NCI-H1694 treated with DMSO at 0.1 percent for 48 hours (cell line): ENCODE measurements around the gene SERGEF.

Experiments used
- DNase-seq: peaks from one replicate; lab custom pipeline; 2025; lab: John Stamatoyannopoulos, UW

Gene SERGEF

GRCh38 chr11:17951685-17952388 lies 61.0 kb downstream of the SERGEF start:
- DNase-seq, result no peak

- DNase-seq, result no peak
Measured at GRCh38 chr11:17950644-17951043, 62.2 kb downstream of the SERGEF start.

GRCh38 chr11:17948296-17948695 lies 64.6 kb downstream of the SERGEF start:
- DNase-seq, result no peak

- DNase-seq, result peak; percentile 8
Measured at GRCh38 chr11:17939542-17939941, 73.3 kb downstream of the SERGEF start.

DNA sequence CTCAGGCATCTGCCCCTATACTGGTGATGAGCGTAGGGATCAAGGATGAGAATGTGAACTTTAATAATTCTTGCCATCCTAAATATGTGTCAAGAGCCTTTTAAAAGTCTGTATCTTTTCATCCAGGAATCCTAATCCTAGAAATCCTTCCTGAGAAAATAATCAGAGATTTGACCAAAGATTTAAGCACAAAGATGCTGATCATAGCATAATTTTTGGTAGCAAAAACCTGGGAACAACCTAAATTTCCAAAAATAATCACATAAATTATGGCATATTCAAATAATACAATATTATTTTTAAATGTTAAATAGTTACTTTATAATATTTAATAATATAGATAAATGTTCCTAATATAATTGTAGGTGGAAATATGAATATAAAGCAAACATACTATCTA lies 76.1 kb downstream of the SERGEF start:
- DNase-seq, result no peak

DNA sequence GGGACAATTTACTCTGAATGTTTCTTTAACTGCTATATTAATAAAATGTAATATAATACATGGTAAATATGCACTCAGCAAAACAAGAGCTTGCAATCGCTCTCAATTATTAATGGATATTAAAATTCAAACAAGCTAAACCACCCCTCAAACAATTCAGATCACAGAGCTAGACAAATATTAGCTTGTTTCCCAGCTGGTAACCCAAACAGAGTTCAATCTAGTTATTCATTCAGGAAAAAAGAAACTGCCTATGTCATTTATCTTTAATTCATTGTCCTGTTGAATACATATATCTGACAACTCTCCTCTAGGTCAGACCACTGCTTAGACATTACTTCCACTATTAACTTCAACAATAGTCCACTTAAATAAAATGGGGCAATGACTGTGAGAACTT lies 78.7 kb downstream of the SERGEF start:
- no peak for DNase-seq

DNA sequence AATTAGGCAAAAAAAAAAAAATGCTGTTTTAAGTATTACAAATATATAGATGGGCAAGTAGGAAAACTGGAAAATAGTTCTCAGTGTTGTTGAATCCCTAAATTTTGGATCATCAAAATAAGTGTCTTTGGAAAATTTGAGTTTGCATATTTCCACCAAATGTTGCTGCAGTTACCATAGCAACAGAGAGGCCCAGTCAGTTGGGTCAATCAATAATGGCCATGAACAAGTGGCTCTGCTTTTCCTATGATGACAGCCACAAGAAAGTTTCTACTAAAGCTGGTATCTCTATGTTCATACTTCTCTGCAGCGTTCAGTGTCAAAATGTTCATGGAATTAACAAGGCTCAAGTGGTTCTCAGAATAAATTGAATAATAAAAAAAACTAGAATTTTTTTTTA lies 79.1 kb downstream of the SERGEF start:
- no peak for DNase-seq

GRCh38 chr11:17932472-17932871 lies 80.4 kb downstream of the SERGEF start:
- DNase-seq, result no peak

- no peak for DNase-seq
Measured at GRCh38 chr11:17931595-17931994, 81.3 kb downstream of the SERGEF start.

DNA sequence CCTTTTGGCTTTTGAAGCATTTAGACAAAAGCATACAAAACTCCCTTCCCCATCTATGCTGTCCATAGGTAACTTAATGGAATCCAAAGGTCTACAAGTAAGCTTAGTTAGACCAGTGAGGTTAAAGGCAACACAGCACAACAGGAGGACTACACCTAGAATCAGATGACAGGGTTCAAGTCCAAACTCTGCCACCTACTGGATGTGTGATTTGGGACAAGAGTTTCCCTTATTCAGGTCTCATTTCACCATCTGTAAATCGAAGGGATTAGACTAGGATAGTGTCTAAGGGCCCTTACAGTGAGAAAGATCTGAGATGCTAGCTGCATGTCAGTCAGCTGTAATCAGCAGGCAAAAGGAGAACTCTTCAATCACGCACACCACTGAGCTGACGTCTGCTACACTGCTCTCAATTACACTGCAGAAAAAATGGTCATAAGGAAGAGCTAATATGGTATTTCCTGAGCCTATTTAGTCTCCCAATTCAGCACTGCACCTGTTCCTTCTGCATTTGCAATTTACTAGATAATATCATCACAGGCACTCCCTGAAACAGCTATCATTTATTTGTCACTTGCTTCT lies 82.2 kb downstream of the SERGEF start:
- DNase-seq, result no peak

- no peak for DNase-seq
Measured at GRCh38 chr11:17929171-17929570, 83.7 kb downstream of the SERGEF start.

- DNase-seq, result no peak
Measured at GRCh38 chr11:17927681-17928343, 85.0 kb downstream of the SERGEF start.

DNA sequence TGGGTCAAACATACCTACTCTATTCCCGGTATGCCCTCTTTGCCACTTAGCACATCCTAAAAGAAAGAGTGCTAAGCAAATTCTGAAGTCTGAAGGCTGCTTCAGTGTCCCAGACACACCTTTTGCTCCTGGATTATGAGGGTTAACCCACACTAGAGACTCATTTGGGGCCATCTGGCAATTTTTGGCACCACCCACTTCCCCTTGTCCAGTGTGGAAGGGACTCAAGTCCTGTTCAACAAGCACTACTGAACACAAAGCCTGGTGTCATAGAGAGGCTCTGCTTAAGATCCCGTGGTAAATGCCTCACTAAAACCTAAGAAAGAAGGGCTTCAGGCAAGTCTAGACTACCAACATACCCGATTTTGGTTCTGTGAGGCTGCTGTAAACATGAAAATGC lies 85.8 kb downstream of the SERGEF start:
- no peak for DNase-seq

- DNase-seq, result no peak
Measured at GRCh38 chr11:17924713-17925112, 88.1 kb downstream of the SERGEF start.

DNA sequence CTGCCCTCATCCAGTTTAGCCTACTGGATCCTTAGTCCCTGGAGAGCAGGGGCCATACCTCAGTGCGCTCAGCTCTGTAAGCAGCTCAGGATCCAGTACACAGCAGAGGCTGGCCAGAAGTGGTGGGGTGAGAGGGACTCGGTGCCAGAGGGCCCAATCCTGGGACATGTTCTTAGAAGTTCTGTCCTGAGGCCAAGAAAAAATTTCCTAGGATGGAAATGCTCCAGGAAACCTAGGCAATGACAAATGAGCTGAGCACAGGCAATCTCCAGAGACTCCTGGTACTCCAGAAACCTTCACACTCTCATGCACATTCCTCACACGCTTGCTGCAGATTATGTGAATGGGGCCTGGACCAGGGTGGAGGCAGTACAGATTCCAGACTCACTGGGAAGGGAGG lies 89.6 kb downstream of the SERGEF start:
- no peak for DNase-seq

DNA sequence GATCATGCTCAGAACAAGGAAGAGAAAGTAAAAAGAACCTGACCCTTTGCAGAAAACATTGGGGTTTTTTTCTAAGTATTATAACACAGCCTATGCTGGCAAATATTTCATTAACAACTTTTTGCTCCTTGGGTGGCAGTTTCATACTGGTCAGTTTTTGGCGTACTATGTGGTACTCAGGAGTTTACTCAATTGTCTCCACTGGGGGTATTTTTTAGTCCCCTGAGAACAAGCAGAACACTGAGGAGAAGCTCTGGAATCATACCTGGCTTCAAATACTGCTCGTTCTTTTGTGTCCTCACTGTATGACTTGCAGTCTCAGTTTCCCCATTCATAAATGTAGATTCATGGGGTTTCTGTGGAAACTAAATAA lies 90.4 kb downstream of the SERGEF start:
- DNase-seq, result no peak

DNA sequence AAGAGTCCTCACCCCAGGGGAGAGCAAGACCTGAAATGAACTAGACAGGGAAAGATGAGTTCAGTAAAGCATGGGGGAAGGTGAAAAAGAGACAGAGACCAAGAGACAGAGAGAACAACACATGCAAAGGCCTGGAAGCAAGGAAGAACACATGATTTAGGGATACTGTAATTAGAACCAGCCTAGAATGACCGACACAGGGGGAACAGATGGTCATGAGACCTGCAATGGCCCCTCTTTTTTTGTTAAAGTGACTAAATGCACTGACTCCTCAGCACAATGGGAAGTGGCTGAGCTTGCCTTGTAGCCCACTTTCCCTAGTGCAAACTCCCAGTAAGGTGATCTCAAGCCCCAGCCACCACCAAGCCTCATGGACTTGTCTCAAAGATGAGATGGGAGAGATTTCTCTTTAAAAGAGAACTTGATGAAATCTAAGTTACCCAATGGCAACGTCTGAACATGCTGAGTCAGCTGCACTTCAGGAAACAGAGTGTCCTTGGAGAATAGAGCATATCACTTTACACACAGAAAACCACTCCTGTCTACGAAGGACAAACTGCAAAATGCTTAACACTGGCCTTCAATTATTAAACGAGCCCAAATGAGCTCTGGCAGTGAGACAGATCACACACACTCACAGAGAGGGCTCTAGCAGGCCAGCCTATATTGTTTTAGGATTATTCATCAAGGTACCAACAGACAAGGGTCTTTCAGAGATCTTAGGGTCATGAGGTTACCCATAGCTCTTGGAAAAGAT lies 91.0 kb downstream of the SERGEF start:
- no peak for DNase-seq

GRCh38 chr11:17918049-17918605 lies 94.7 kb downstream of the SERGEF start:
- DNase-seq, result no peak

GRCh38 chr11:17917556-17917955 lies 95.3 kb downstream of the SERGEF start:
- no peak for DNase-seq

DNA sequence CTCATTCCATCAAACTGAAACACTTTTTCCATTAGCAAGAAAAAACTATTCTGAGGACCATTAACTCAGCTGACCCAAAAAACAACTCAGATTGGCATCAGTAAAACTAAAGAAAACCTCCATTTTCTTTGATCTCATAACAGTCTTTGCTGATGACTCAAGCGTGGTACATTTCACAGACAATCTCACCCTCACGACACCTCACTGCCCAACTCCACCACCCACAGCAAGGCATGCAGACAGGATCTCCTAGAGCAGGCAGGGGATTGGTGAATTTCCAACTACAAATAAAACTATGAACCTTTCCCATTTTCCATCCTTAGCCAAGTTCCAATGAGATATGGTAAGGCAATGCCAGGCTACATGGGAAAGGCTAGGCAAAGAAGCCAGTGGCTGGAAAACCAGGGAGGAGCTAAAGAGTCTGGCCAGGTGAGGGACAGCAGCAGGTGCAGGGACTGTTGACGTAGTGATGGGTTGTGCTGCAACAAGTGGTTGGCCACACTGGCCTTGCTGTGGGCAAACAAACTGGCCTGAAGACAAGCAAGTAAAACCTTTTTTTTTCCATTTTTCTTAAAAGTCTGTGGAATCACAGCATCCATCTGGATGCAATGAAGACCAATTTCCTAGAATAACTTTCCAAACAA lies 97.2 kb downstream of the SERGEF start:
- no peak for DNase-seq

DNA sequence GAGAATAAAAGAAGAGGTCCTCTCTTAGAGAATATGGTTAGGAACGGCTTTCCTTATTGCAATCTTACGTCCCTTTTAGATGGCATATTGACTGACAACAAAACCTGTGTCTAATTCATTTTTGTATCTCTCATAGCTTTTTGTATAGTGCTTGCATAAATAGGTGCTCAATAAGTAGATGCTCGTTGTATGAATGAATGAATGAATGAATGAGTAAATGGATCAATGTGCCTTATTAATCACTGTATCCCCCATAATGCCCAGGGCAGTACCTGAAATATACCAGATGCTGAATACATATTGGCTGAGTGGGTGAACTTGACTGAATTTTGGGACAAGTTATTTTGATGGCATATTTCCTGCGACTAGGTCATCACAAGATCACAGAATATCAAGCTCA lies 97.9 kb downstream of the SERGEF start:
- DNase-seq, result no peak

DNA sequence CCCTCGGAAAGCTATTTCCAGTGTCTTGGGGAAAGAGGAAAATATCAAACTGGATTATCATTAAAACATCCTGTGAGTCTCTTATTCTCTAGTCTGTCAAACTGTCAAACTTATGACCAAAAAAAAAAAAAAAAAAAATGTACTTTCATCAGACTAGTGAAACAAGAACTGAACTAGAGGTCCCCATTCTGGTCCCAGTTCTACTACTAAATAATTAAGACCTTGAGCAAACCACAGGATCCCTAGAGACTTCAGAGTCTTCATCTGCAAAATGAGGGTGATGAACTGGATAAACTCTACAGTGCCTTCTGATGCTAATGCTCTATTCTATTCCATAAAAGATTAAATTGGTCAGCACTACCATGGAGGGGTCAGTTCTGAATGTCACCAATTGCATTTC lies 105.8 kb downstream of the SERGEF start:
- DNase-seq, result no peak
